DMS53 treated with DMSO at 0.1 percent for 48 hours (cell line): ENCODE data around the gene CPO.

ENCODE experiments used
- DNase-seq: peaks from one replicate; lab custom pipeline; 2025; ENCODE audit not compliant: unreplicated experiment; lab: John Stamatoyannopoulos, UW

CPO gene

DNA sequence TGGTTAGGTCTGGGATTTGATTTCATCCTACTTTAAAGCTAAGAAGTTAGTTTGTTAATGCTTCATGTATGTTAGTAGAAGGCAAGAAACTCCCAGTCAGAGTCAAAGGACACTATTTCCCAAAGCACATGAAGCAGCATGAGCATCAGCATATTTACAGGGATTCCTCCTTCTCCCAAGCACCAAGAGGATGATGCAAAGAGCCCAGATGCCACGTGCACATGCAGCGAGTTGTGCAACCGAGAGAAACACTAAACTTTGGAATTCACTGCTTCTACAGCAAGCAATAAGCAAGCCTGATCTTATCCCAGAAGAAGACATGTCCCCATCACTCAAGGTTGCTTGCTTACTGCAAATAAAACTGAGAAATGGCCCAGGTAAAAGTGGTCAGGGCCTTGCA, 32.5 kb downstream of the CPO start:
- DNase-seq: no peak

DNA sequence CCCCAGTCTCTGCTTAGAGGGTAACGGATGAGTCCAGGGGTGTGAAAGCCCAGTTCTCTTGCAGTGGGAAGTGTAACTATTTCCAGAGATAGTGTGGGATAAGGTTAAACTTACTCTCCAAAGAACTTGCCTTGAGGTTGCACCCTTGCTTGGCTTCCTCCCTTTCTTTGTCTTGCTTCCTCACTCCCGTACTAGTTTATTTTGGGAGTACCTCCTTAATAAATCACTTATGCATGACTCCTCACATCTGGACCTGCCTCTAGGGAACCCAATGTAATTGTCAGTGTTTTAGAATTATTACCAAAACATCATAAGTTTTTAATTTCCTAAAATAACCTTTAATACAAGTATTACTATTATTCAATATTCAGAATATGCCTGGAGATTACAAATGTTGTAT, 35.2 kb downstream of the CPO start:
- no peak for DNase-seq

DNA sequence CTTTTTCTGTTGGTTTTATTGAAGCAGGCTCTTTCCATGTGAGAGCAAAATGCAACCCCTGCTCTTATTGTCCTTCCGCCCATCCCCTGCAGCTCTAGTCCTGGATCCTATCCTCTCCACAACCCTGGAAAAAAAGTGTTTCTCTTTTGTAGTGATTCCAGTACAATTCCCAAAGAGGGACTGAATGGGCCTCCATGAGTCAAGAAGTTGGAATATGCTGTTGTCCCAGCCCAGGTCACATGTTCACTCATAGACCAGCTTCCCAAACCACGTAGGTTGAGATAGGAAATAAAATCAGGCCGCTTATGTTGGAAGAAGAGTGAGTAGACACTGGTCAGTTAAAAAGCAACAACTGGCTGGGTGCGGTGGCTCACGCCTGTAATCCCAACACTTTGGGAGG, 39.4 kb downstream of the CPO start:
- no peak for DNase-seq

DNA sequence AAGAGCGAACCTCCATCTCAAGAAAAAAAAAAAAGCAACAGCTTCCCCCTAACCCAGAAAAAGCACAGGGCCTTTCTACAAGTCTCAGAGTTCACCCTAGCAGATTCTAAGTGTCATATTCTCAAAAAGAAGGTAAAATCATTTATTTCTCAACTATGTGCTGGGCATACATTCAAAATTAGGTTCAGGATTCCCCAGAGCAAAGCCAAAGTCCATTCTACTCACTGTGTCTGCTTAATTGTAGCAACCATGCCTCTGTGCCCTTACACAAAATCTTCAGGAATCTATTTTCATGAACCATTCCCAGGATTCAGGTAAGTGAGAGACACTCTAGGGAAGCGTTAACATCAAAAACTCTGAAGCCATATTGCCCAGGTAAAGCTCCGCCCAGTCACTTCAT, 40.0 kb downstream of the CPO start:
- DNase-seq: no peak

DNA sequence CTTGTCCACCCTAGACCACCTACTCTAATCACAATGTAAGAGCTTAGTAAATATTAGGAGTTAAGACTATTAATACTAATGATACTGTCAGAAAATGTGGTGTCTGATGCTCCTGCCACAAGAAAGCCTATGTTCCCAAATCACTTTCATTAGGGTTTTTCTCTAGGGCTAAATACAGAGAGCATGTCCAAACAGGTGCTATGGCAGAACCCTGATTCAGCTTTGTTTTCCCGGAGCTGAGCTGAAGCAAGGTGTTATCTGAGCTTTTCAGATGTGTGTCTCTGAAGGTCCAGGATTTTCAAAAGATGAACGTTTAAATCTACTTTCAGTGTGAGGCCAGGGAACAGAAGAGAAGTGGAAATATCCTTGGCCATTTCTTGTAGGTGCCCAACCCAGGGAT, 40.6 kb downstream of the CPO start:
- no peak for DNase-seq

DNA sequence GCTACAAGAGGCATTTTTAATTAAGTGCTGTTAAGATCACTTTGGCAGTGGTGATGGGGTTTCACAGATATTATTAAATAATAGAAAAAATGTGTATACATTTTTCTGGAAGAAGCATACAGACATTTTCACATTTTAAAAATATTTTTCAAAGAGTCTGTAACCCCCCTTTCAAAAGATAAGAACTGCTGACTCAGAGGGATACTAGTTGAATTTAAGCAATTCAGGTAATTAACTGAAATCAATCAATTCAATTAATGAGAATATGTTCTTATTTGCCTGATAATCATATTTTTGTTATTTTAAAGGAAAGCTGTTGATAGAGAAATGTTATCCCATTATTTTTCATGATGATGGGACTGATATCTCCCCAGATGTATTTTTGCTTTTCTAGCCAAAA, 41.1 kb downstream of the CPO start:
- no peak for DNase-seq

DNA sequence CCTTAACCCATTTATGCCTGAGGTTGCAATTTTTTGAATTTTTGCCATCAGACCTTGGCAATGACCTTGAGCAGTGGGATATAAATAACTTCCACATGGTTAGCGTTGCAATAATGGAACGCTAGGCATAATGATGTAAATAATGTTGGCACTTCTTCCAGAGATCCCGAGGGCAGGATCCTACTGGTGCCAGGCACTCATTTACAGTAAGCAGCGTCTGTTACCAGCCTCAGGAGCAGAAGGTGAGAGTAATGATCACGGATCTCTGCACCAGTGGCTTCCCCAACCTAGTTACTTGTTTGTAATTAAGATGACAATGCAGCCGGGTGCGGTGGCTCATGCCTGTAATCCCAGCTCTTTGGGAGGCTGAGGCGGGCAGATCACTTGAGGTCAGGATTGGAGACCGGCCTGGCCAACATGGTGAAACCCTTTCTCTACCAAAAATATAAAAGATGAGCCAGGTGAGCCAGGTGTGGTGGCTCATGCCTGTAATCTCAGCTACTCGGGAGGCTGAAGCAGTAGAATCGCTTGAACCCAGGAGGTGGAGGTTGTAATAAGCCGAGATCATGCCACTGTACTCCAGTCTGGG, 41.9 kb downstream of the CPO start:
- no peak for DNase-seq

DNA sequence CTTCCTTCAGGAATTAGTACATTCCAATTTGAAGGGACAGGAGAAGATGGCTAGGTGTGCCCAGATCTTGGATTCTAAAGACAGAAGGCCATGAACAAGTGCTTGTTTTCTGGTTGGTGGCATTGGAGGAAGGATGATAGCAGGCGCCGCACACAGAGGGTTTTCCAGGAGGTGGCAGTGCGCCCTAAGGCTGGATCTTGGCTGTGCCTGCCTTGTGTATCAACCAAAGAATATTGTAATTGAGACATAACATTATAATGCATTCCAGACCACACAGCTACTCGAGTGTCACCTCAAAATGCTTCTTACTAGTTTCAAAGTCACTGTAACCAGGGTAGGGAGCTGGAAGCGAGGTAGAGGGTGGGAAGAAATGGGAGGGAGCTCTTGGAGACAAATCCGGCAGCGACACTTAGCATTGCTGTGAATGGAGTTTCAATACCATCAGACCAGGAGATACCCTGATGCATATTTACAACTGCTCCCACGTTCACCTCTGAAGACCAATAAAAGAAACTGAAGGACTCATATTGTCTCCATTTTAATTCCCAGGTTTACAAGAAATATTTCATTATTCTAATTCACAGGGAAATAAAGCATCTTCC, 42.5 kb downstream of the CPO start:
- DNase-seq: peak; percentile 46

DNA sequence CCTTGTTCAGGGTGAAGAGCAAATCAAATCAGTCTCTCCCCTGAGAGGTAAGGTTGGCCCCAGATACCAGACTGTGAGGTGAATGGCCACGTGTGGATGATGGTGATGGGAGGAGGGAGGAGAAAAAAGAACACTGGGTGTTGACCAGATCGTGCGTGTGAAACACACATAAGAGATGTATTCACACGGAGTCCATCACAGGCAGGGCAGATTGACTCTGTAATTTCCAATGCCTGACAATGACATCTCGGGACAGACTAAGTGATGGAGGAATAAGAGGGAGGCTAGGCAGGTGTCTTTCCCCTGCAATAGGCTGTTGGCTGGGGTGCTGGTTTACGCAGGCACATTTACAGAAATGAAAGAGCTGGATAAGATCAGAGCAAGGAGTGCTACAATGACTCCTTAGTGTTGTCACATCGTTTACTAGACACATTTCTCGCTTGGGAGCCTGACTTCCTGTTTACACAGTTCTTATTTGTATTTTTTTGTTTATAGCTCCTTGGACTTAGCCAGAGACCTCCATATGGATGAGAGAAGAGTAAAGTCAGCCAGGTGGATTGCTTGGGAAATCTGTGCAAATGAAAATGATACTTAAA, 43.1 kb downstream of the CPO start:
- no peak for DNase-seq

DNA sequence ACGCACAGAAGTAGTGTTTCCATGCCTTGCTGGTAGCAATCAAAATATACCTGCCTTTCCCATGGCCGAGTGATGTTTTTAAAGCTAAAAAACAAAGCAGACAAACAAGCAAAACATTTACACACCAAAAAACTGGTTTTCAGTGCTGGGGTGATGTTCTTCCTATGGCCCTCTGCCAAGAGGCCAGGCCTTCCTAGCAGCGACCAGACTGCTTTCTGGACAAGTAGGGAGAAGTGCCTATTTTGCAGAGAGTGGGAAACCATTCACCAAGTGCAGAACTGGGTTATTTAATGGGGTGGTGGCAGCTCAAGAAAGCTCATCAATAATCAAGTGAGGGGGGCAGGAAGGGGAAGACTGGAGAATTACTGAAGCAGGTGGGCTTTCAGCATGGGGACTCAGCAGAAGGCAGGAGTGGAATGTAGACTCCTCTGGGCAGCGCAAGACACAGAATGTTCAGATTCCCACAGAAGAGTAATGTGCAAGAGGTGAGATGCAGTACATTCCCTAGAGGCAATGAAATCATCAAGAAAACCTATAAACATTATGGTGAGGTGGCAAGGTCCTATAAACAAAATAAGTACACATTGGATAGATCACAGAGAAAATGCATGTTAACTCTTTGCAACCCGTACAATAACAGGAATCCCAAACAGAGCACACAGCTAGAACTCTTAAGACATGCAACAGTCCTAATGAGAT, 44.0 kb downstream of the CPO start:
- DNase-seq: no peak

DNA sequence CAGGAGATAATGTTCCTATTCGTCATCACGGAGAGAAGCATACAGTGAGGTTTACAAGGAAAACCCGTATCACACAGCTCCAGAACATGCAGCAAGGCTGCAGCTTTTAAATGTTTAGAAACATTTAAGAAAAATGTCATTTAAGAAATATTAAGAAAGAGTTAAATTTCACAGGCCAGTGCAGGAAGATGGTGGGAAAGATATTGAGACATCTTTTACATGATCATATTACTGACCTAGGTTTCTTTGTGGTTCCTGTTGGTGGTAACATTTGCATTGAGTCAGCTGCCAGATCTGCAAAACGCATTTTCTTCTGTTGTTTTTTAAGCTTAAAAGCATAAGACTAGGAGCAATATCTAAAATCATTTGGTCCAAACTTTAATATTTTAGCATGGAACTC, 44.9 kb downstream of the CPO start:
- no peak for DNase-seq

DNA sequence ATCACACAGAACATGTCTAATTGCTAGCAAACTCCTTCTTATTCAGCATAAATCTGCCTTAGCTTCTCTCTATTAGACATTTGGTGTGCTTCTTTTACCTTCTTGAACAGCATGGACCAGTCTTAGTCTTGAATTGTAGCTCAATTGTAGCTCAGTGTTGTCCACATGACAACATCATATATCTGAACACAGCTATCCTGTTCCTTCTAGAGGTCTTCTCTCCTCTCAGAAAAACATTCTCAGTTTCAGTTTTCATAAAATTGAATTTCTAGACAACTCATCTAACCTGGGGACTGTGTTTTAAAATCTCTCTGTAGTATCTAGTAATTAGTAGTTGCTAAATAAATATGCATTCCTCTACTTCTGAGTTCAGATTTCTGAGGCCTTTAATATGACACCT, 47.6 kb downstream of the CPO start:
- no peak for DNase-seq

DNA sequence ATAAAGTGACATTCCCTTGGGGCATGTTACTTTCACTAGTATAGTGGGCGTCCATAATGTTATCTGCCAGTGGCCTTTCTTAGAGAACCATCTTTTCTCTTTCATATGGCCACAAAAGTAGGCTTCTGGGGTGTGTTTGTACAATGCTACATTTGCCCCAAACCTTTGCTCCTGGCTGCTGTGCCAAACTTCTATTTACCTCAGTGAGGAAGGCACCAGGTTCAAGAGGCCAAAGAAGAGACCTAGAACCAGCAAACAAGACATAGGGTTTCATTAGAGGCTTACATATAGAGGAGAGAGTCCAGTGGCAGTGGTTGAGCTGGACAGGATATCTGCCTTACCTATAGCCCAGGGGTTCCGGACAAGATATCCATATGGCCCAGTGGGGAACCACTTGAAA, 48.5 kb downstream of the CPO start:
- DNase-seq: no peak

DNA sequence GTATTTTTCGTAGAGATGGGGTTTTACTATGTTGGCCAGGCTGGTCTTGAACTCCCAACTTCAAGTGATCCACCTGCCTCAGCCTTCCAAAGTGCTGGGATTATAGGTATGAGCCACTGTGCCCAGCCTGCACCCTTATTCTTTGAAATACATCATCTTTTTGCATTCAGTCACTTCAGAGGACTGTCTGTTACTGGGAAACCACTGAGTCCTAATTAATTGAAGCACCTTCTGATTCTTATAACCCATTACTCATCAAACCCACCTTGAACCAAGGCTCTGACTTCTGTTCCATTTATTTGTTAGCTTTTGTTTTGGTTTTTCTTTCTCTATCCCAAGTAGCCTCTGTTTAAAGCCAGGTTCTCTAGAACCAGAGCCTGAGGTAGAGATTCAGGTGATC, 49.6 kb downstream of the CPO start:
- no peak for DNase-seq

DNA sequence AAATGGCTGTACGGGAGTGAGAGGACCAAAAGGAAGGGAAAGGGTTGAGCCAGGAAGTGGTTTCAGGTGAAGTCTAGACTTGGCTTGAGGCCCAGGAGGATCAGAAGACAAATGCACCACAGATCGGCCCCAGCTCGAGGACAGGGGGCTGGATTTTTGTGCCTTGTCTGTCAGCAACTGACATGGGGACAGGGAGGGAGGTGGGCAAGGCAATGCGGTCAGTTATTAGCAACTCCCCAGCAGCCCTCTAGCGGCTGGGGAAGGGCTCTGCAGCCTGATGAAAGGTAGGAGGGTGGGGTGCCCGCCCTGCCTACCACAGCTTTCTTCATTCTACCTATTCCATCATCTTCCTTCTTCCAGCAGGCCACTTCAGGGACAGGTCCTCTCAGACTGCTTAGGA, 50.0 kb downstream of the CPO start:
- DNase-seq: peak; percentile 21

DNA sequence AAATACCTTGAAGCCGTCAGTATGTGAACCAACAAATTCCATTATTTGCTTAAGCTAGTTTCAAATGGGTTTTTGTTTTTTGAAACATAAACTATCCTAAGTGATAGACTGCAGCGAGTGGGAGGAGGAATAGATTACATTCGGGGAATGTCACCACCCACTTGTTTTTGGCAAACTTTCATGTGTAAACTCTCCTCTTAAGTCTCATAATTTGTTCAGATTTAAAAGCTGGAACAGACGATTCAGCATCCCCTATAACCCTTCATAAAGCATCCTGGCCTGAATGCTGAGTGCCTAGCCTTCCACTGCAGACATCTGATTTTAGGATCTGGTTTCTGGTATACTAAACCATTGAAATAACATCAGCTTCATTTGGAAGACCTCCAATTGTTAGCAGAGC, 51.0 kb downstream of the CPO start:
- DNase-seq: no peak

DNA sequence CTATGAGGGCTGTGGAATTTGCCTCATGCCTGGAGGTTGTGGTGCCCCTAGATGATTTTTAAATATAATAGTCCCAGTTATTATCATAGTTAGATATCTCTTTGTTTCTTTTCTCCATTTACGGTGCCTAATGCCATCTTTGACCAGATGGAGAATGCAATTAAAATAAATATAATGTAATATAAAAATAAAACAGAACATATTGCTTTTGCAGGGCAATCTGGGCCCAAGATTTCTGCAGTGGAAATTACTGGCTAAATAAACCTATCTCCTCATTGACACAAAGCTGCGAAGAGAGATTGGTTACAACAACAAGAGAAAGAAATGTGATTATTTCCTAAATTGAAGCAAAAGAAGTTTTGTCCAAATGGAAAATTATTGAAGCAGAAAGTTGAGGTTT, 51.8 kb downstream of the CPO start:
- DNase-seq: no peak

DNA sequence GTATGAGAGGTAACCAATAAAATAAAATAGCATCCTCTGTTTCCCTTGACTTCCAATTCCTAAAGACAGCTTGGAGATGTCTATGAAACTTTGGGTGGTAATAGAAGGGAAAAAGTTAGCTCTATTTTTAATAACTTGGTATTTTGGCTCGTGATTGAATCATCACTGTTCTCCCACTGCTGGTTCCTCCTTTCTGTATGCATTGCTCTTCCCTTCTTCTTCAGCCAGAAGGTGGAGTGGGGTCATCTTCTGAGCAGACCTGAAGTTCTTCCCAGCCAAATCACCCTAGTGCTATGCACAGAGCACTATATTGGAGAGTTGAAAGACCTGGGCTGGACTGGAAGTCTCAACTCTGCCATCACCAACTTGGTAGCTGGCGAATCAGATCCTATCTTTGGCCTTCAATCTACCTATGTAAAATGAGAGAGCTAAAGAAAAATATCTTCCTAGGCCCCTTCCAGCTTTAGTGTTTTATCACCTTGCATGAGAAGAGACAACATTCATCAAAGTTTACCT, 54.1 kb downstream of the CPO start:
- DNase-seq: no peak

DNA sequence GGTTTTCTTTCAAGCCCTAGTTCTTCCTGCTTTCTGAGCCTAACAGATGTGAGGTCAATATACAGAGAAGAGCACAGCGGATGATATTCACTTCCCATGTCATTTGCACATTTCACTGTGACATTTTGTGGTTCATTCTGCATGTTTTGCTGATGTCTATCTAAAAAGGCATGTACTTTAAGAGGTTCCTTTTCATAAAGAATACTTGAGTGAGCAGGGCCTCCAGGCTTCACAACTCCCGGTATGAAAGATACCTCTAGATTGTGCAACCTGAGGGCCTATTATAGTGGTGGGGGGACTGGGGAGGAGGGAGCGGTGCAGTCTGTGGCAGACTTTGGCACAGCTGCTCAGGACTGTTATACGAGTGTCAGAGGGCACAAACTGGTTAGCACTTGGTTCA, 54.6 kb downstream of the CPO start:
- DNase-seq: no peak

DNA sequence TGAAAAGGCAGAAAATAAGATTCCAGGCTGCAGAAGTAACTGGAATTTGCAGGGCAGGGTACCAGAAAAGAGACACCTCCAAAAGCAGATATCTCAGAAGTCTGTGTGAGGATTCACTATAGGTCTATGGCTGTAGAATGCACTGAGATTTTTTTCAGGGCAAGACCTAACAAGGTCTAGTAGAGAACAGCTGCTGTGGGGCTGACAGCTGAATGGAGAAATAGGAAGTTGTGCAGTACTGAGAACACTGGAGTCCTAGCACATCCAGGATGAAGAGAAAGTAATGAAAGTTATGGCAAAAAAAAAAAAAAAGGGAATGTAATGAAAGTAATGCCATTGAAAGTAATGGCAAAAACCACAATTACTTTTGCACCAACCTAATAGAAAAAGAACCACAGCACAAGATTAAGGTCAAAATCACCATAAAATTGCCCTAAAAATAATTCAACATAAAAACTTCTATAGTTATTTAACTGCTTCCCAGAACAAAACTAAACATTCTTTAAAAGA, 57.3 kb downstream of the CPO start:
- DNase-seq: no peak

DNA sequence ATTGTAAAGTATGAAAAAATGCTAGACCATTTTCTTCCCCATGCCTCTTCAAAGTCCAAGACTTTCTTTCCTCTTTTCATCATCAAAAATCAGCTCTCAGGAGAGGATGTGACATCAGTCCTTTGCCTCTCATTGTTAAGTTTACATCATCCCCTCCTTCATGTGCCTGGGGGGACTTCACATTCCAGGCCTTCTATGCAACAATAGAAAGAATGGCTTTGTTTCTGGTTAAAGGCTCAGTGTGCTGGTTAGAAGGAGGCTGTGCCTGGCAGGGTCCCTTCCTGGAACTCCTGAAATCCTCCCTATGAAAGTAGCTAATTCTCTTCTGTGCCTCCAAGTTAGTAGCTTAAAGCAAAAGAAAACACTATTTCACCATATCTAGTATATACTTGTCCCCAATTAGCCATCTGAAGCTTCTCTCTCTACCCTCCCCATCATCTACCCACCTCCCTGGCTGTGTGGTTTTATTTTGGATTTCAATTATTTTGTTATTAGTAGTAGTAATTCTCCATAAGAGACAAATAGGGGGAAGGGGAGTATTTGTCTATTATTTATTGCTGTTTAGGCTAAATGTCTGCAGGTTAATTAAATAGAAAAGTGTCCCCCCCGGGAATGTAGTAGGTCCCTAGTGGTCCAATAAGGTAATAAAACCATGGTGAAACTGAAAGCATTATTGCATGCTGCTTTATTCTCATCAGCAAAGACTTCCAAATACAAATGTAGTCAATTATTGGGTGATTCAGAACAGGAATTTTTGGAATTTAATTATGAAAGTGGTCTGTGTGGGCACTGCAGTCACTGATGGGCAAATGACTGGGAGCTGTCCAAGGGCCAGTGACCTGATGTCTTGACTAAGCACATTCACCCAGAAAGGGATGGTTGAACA, 69.0 kb downstream of the CPO start:
- DNase-seq: no peak
